Smooth muscle cell (in vitro differentiated cells): ENCODE results near the gene NRAP. TPM values are rescaled to one million over a fixed set of nuclear protein-coding genes. Genes with fewer than 3 reads are reported as not detected.

Experiments
- DNase-seq: peaks from one replicate; lab custom pipeline; 2025; ENCODE audit not compliant: unreplicated experiment; lab: John Stamatoyannopoulos, UW
- H2AFZ ChIP-seq: fragments of 200-600 bp; sonication (generic); 2 replicates; pipeline ENCODE4 v1.6.0; 2016; ENCODE audit warnings: antibody characterized with exemption, low read depth, mild to moderate bottlenecking
- H3F3A ChIP-seq: fragments of 200-600 bp; sonication (generic); 2 replicates; pipeline ENCODE4 v1.6.0; 2017; ENCODE audit warnings: antibody characterized with exemption, low read depth
- H3K27ac ChIP-seq: fragments of 200-600 bp; sonication (generic); 2 replicates; pipeline ENCODE4 v1.5.1; 2016; ENCODE audit warnings: low read depth, mild to moderate bottlenecking
- H3K27me3 ChIP-seq: fragments of 200-600 bp; sonication (generic); 2 replicates; pipeline ENCODE4 v1.6.1; 2016; ENCODE audit warnings: low read depth, mild to moderate bottlenecking
- H3K36me3 ChIP-seq: fragments of 200-600 bp; sonication (generic); 2 replicates; pipeline ENCODE4 v1.5.1; 2016; ENCODE audit warnings: low read depth
- H3K4me1 ChIP-seq: fragments of 200-600 bp; sonication (generic); 2 replicates; pipeline ENCODE4 v1.5.1; 2016; ENCODE audit warnings: low read depth
- H3K4me2 ChIP-seq: fragments of 200-600 bp; sonication (generic); 2 replicates; pipeline ENCODE4 v1.6.0; 2016; ENCODE audit warnings: mild to moderate bottlenecking
- H3K4me3 ChIP-seq: fragments of 200-600 bp; sonication (generic); 2 replicates; pipeline ENCODE4 v1.5.1; 2016; ENCODE audit warnings: mild to moderate bottlenecking
- H3K79me2 ChIP-seq: fragments of 200-600 bp; sonication (generic); 2 replicates; pipeline ENCODE4 v1.6.0; 2016; ENCODE audit warnings: low read depth, mild to moderate bottlenecking
- H3K9ac ChIP-seq: fragments of 200-600 bp; sonication (generic); 2 replicates; pipeline ENCODE4 v1.6.0; 2016; ENCODE audit warnings: low read depth
- H3K9me3 ChIP-seq: fragments of 200-600 bp; sonication (generic); replicated peaks from 2 replicates; pipeline ENCODE4 v1.5.1; 2016; ENCODE audit warnings: low read depth
- H4K20me1 ChIP-seq: fragments of 200-600 bp; sonication (generic); 2 replicates; pipeline ENCODE4 v1.6.0; 2016; ENCODE audit warnings: low read depth
- CTCF ChIP-seq: fragments of 200-600 bp; sonication (generic); IDR thresholded peaks from 2 replicates; pipeline ENCODE4 v1.5.1; 2017; ENCODE audit warnings: borderline replicate concordance, mild to moderate bottlenecking, antibody characterized with exemption; ENCODE audit not compliant: insufficient read depth, poor library complexity, severe bottlenecking
- WGBS: methylation state at CpG from one replicate; pipeline ENCODE4 v1.1.7; 2016; ENCODE audit warnings: low lambda C conversion rate; 5-methylcytosine and 5-hydroxymethylcytosine counted together
- polyA plus RNA-seq: library from polyadenylated mRNA; unstranded; fragments of >200 nt; fragmentation: Nextera tagmentation; extraction: Ambion mirVana; gene quantifications from 2 replicates; pipeline ENCODE4 v1.2.1, GENCODE V29; 2016
- total RNA-seq: library from RNA; depleted of rRNA; stranded (reverse); fragments of >200 nt; gene quantifications from 2 replicates; pipeline ENCODE4 v1.2.3, GENCODE V29; 2014

Gene NRAP
- total and polyA plus RNA-seq, 2 experiments from 2014 or later = not detected

- peaks cover 21% of the 10 kb centered on the region for H3K27me3 ChIP-seq
- peak overlapping the region; percentile 17 for H2AFZ ChIP-seq
- WGBS = 76% methylated on average over 5 of the region's 5 CpGs
- H3K4me3 ChIP-seq = peak overlapping the region; percentile 53
- no peak for DNase-seq
- no peaks in the 10 kb centered on the region for H3K9me3 ChIP-seq
- H3K36me3 ChIP-seq = no peaks in the 10 kb centered on the region
- H3F3A ChIP-seq = no peaks in the 10 kb centered on the region
- peaks cover 8% of the 10 kb centered on the region for H3K4me1 ChIP-seq
- H3K79me2 ChIP-seq = no peaks in the 10 kb centered on the region
- H3K27ac ChIP-seq = no peak overlapping the region
- TF ChIP-seq CTCF = no peak
- H4K20me1 ChIP-seq = no peaks in the 10 kb centered on the region
- H3K9ac ChIP-seq = no peak overlapping the region
- peak overlapping the region; percentile 87 for H3K4me2 ChIP-seq
Measured at GRCh38 chr10:113562704-113563103, 101.1 kb downstream of the NRAP start.

DNA sequence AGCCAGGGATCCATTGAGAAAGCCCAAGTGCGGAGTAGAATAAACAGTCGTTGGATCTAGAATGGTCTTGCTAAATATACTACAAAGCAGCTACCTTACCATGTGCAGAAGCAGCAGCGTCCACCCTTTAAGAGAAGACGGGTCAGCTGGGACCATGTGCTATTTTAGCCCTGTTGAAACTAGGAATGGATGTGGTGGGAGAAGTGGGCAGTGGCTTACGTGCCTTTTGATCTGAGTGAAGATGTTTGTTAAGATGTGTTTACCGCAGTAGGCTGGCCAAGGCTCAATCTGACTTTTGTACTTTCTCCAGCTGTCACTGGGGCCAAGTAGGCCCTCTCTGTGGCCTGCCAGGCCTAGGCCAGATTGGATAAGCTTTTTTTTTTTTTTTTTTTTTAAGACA is 101.8 kb downstream of the NRAP start:
- H3K9me3 ChIP-seq = no peaks in the 10 kb centered on the region
- no peaks in the 10 kb centered on the region for H4K20me1 ChIP-seq
- peaks cover 28% of the 10 kb centered on the region for H3K27me3 ChIP-seq
- H3K4me3 ChIP-seq = no peak overlapping the region
- H3K4me2 ChIP-seq = no peak overlapping the region
- no peak for TF ChIP-seq CTCF
- no peaks in the 10 kb centered on the region for H3K36me3 ChIP-seq
- H3K9ac ChIP-seq = no peak overlapping the region
- no peak for DNase-seq
- H3K79me2 ChIP-seq = no peaks in the 10 kb centered on the region
- peaks cover 15% of the 10 kb centered on the region for H3K4me1 ChIP-seq
- 64% methylated on average over 6 of the region's 6 CpGs for WGBS
- no peaks in the 10 kb centered on the region for H3F3A ChIP-seq
- H3K27ac ChIP-seq = no peak overlapping the region
- no peak overlapping the region for H2AFZ ChIP-seq

DNA sequence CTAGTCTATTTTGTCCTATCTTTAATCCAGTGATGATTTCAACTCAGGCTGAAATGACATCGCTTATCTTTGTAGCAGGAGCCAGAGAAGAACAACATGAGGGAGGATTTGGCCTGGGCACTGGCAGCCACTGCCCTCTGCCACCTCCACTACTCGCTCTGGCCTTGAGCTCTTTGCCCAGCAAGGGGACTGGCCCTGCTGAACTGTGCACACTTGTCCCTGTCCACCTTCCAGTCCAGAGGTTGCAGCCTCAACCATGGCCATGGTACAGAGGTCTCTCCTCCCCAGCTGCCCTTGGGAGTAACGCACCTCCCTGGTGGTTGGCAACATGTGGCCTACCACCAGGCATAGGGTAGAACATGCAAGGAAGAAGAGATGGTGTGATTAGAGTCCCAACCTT is 102.6 kb downstream of the NRAP start:
- WGBS = 95% methylated on average over 3 of the region's 3 CpGs
- no peak overlapping the region for H3K27ac ChIP-seq
- no peak overlapping the region for H2AFZ ChIP-seq
- peaks cover 28% of the 10 kb centered on the region for H3K27me3 ChIP-seq
- DNase-seq = no peak
- peaks cover 17% of the 10 kb centered on the region for H3K4me1 ChIP-seq
- H3F3A ChIP-seq = no peaks in the 10 kb centered on the region
- H3K79me2 ChIP-seq = no peaks in the 10 kb centered on the region
- no peak for TF ChIP-seq CTCF
- H3K9ac ChIP-seq = no peak overlapping the region
- no peaks in the 10 kb centered on the region for H3K36me3 ChIP-seq
- no peaks in the 10 kb centered on the region for H4K20me1 ChIP-seq
- no peaks in the 10 kb centered on the region for H3K9me3 ChIP-seq
- no peak overlapping the region for H3K4me3 ChIP-seq
- no peak overlapping the region for H3K4me2 ChIP-seq

GRCh38 chr10:113560071-113560470 is 103.8 kb downstream of the NRAP start:
- no peaks in the 10 kb centered on the region for H3K36me3 ChIP-seq
- H3K4me3 ChIP-seq = no peak overlapping the region
- no peak overlapping the region for H3K9ac ChIP-seq
- no peak for DNase-seq
- H3K27me3 ChIP-seq = peaks cover 28% of the 10 kb centered on the region
- H3F3A ChIP-seq = no peaks in the 10 kb centered on the region
- H3K27ac ChIP-seq = no peak overlapping the region
- no peak overlapping the region for H2AFZ ChIP-seq
- no peak for TF ChIP-seq CTCF
- 89% methylated on average over 5 of the region's 5 CpGs for WGBS
- H3K4me1 ChIP-seq = peaks cover 28% of the 10 kb centered on the region
- H3K9me3 ChIP-seq = no peaks in the 10 kb centered on the region
- H3K79me2 ChIP-seq = no peaks in the 10 kb centered on the region
- no peaks in the 10 kb centered on the region for H4K20me1 ChIP-seq
- no peak overlapping the region for H3K4me2 ChIP-seq
